ENCODE results near the gene IZUMO1.

Gene IZUMO1

DNA sequence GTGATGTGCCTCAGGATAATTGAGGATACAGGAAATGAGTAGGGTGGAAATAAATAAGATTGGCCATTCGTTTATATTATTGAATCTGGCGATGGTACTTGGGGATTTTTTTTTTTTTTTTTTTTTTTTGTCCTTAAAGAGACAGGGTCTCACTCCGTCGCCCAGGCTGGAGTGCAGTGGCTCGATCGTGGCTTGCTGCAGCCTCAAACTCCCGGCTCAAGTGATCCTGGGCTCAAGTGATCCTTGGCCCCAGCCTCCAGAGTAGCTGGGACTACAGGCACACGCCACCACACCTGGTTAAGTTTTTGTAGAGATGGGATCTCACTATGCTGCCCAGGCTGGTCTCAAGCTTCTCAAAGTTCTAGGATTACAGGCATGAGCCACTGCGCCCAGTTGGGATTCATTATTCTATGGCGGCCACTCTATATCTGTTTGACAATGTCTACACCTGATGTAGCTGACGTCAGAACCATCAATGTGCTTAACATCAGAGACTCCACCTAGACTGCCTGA, 24.5 kb downstream of the IZUMO1 start:
- TF ChIP-seq ZC3H10 (CRISPR knock-in tag; IDR thresholded peaks at IDR 0.05): no peak
- TF ChIP-seq TCF4 (CRISPR knock-in tag; IDR thresholded peaks at IDR 0.05; ENCODE audit: borderline replicate concordance): no peak
- no peak for TF ChIP-seq PPARA (CRISPR knock-in tag; IDR thresholded peaks at IDR 0.05; ENCODE audit: borderline replicate concordance)
- no peak for TF ChIP-seq ARNTL (CRISPR knock-in tag; IDR thresholded peaks at IDR 0.05; ENCODE audit: borderline replicate concordance, low read depth)
- TF ChIP-seq CSDC2 (CRISPR knock-in tag; IDR thresholded peaks at IDR 0.05): no peak
- TF ChIP-seq ZNF70 (CRISPR knock-in tag; IDR thresholded peaks at IDR 0.05): no peak
- no peak for TF ChIP-seq ZFP30 (CRISPR knock-in tag; IDR thresholded peaks at IDR 0.05)
- no peak for TF ChIP-seq SNAI2 (CRISPR knock-in tag; IDR thresholded peaks at IDR 0.05)
- TF ChIP-seq BACH2 (CRISPR knock-in tag; IDR thresholded peaks at IDR 0.05; ENCODE audit: borderline replicate concordance): no peak
- ATAC-seq: no peak

DNA sequence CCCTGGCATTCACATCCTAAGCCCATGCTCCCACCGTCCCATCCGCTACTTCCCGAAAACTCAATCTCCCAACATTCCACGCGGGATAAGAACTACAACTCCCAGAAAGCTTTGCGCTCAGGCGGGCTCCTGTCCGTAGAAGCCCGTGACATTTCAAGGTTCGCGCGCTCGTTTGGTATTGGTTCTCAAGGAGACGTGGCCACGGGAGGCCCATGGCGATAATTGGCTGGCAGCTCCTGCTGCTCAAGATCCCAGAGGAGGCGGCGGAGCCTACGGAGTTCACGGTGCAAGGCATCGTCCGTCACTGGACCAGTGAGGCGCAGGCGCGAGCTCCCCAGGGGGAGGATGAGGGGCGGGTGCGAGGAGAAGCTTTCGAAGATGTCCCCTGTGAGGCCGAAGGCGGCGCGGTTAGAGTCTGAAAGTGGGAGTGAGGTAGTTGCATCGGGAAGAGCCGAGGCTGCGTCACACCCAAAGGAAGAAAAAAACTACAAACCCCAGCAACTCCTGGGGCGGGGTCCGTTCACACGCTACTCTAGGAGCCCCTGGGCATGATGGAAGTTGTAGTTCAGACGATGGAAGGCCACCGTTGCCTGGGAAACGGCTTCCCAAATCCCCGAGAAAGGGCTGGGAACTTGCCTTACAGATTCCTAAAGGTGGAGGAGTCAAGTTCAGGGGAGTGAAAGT, 26.0 kb downstream of the IZUMO1 start:
- peak; percentile 91 for ATAC-seq
- no peak for TF ChIP-seq ESRRG (CRISPR knock-in tag; IDR thresholded peaks at IDR 0.05)
- TF ChIP-seq RARB (CRISPR knock-in tag; IDR thresholded peaks at IDR 0.05): no peak
- TF ChIP-seq PPARA (CRISPR knock-in tag; IDR thresholded peaks at IDR 0.05; ENCODE audit: borderline replicate concordance): no peak
- TF ChIP-seq OSR1 (CRISPR knock-in tag; IDR thresholded peaks at IDR 0.05): no peak
- no peak for TF ChIP-seq ZFP3 (CRISPR knock-in tag; IDR thresholded peaks at IDR 0.05)
- TF ChIP-seq, protein P1, sequence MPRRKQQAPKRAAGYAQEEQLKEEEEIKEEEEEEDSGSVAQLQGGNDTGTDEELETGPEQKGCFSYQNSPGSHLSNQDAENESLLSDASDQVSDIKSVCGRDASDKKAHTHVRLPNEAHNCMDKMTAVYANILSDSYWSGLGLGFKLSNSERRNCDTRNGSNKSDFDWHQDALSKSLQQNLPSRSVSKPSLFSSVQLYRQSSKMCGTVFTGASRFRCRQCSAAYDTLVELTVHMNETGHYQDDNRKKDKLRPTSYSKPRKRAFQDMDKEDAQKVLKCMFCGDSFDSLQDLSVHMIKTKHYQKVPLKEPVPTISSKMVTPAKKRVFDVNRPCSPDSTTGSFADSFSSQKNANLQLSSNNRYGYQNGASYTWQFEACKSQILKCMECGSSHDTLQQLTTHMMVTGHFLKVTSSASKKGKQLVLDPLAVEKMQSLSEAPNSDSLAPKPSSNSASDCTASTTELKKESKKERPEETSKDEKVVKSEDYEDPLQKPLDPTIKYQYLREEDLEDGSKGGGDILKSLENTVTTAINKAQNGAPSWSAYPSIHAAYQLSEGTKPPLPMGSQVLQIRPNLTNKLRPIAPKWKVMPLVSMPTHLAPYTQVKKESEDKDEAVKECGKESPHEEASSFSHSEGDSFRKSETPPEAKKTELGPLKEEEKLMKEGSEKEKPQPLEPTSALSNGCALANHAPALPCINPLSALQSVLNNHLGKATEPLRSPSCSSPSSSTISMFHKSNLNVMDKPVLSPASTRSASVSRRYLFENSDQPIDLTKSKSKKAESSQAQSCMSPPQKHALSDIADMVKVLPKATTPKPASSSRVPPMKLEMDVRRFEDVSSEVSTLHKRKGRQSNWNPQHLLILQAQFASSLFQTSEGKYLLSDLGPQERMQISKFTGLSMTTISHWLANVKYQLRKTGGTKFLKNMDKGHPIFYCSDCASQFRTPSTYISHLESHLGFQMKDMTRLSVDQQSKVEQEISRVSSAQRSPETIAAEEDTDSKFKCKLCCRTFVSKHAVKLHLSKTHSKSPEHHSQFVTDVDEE (CRISPR knock-in tag; IDR thresholded peaks at IDR 0.05): peak; percentile 45; the same call in 1 of the 2 replicates
- no peak for TF ChIP-seq ZFP30 (CRISPR knock-in tag; IDR thresholded peaks at IDR 0.05)
- no peak for TF ChIP-seq GLIS3 (CRISPR knock-in tag; IDR thresholded peaks at IDR 0.05)

DNA sequence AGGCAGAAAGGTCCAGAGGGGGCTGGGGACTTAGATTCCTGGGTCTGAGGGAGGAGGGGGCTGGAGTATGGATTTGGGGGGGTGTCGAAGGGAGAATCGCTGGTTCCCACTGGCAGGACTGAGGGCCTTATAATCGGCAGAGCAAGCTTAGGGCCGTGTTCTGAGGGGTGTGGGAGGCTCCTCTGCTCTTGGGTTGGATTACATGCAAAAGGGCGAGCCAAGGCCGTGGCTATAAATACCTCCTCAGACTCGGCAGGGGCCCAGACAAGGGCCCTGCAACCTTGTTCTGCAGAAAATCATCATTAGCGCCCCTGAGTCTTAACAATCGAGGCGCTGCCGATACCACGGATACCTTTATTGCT, 26.5 kb downstream of the IZUMO1 start:
- peak; percentile 1; the same call in 1 of the 3 replicates for ATAC-seq
- TF ChIP-seq, protein P1 (CRISPR knock-in tag; IDR thresholded peaks at IDR 0.05): no peak
- TF ChIP-seq ZC3H10 (CRISPR knock-in tag; IDR thresholded peaks at IDR 0.05): no peak

DNA sequence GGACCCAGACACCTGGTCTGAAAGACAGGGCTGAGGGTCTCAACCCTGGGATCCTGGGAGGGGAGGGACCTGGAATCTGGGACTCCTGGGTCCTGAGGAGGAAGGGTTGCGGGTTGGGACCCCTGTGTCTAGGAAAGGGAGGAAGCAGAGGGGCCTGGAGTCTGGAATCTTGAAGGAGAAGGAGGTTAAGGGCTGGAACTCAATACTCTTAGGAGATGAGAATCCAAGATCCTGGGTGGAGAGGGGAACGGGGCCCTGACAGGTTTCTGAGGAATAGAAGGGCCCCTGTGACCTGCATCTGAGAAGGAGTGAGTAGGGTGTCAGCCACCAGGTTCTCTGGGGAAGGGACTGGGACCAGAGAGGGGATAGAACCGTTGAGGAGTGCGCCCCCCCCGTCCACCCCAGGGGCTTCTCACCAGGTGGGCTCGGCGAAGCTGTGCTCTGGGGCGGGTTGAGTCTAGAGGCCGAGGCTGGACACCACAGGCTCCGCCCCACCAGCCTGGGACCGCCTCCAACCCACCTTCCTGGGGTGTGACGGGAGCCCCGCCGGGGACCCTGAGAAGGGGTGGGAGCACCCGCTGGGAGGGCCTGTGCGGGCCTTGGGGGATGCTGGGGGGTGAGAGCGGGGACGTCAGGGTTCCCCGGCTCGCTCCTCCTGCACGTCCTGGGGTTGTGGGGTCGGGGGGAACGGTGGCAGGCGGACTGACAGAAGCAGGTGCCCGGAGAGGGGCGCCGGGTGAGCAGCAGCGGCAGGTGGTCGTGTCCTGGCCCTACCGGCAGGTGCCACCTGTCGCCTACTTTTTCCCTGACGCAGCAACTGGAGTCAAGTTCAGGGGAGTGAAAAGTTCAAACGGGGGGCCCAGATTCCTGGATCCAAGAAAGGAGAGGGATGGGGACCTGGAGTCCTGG, 27.2 kb downstream of the IZUMO1 start, which contains the start of gene MAMSTR:
Gene MAMSTR (minus strand): TSS at position 463 of the 909 bp plus-strand sequence. CDS start 694 bp downstream, outside the sequence.
- TF ChIP-seq RARB (CRISPR knock-in tag; IDR thresholded peaks at IDR 0.05): no peak
- TF ChIP-seq, protein P2, sequence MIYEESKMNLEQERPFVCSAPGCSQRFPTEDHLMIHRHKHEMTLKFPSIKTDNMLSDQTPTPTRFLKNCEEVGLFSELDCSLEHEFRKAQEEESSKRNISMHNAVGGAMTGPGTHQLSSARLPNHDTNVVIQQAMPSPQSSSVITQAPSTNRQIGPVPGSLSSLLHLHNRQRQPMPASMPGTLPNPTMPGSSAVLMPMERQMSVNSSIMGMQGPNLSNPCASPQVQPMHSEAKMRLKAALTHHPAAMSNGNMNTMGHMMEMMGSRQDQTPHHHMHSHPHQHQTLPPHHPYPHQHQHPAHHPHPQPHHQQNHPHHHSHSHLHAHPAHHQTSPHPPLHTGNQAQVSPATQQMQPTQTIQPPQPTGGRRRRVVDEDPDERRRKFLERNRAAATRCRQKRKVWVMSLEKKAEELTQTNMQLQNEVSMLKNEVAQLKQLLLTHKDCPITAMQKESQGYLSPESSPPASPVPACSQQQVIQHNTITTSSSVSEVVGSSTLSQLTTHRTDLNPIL (CRISPR knock-in tag; IDR thresholded peaks at IDR 0.05; ENCODE audit: low read depth): no peak
- TF ChIP-seq SNAI2 (CRISPR knock-in tag; IDR thresholded peaks at IDR 0.05): no peak
- TF ChIP-seq ISL1 (CRISPR knock-in tag; IDR thresholded peaks at IDR 0.05): no peak
- no peak for TF ChIP-seq ZNF70 (CRISPR knock-in tag; IDR thresholded peaks at IDR 0.05)
- no peak for TF ChIP-seq OSR1 (CRISPR knock-in tag; IDR thresholded peaks at IDR 0.05)
- no peak for TF ChIP-seq TCF4 (CRISPR knock-in tag; IDR thresholded peaks at IDR 0.05; ENCODE audit: borderline replicate concordance)
- TF ChIP-seq, protein P1 (CRISPR knock-in tag; IDR thresholded peaks at IDR 0.05): no peak

More for the DNA sequence above, 27.2 kb downstream of the IZUMO1 start, which contains the start of gene MAMSTR:
- ATAC-seq: no peak

Data from SK-N-SH treated with all-trans-retinoic acid at 6 μM for 48 hours (cell line).